HepG2 (cell line): ENCODE data around the gene A3GALT2. TPM values are rescaled to one million over a fixed set of nuclear protein-coding genes. Genes with fewer than 3 reads are reported as not detected.

Experiments
- DMTF1 ChIP-seq: sonication (generic); formaldehyde crosslinking; IDR thresholded peaks from 2 replicates; pipeline ENCODE4 v1.4.0; 2020; ENCODE audit warnings: mild to moderate bottlenecking, missing genetic modification reagents
- FOXO1 ChIP-seq: sonication (generic); formaldehyde crosslinking; IDR thresholded peaks from 2 replicates; pipeline ENCODE4 v1.4.0; 2020; ENCODE audit warnings: missing genetic modification reagents
- HNRNPK ChIP-seq: fragments of 200-400 bp; formaldehyde crosslinking; IDR thresholded peaks from 2 replicates; pipeline ENCODE4 v1.6.1; 2018; ENCODE audit warnings: low read length, low read depth, moderate library complexity, mild to moderate bottlenecking; ENCODE audit not compliant: poor library complexity, severe bottlenecking
- NFAT5 ChIP-seq: sonication (generic); formaldehyde crosslinking; IDR thresholded peaks from 2 replicates; pipeline ENCODE4 v1.4.0; 2020; ENCODE audit warnings: missing genetic modification reagents
- PRDM4 ChIP-seq: sonication (generic); formaldehyde crosslinking; IDR thresholded peaks from 2 replicates; pipeline ENCODE4 v1.9.0; 2021; ENCODE audit warnings: missing genetic modification reagents, borderline replicate concordance
- ZBTB33 ChIP-seq: sonication (generic); formaldehyde crosslinking; IDR thresholded peaks from 2 replicates; pipeline ENCODE4 v1.4.0; 2020; ENCODE audit warnings: missing genetic modification reagents
- ZNF142 ChIP-seq: sonication (generic); formaldehyde crosslinking; IDR thresholded peaks from 2 replicates; pipeline ENCODE4 v1.4.0; 2020; ENCODE audit warnings: missing genetic modification reagents
- ZNF550 ChIP-seq: sonication (generic); formaldehyde crosslinking; IDR thresholded peaks from 2 replicates; pipeline ENCODE4 v1.4.0; 2020; ENCODE audit warnings: mild to moderate bottlenecking, missing genetic modification reagents, borderline replicate concordance
- polyA plus RNA-seq, 8 experiments: library from polyadenylated mRNA; depleted of rRNA in 3 of 8; stranded (reverse) in 7 of 8; unstranded in 1 of 8; fragments of >200 nt; fragmentation: Illumina TruSeq in 4 of 8; extraction: Trizol in 4 of 8; gene quantifications; 2 replicates each; pipeline versions ENCODE4 v1.2.1 to v1.2.3, GENCODE V29; 2011 to 2016; ENCODE audit warnings: low read depth in 4 of 8, missing spikeins in 1 of 8, mixed read lengths in 1 of 8; ENCODE audit not compliant: insufficient read depth in 1 of 8
- total RNA-seq, 5 experiments: library from RNA; depleted of rRNA; stranded (reverse); fragments of >200 nt; fragmentation: Illumina TruSeq; extraction: Trizol; gene quantifications; 2 replicates each; pipeline ENCODE4 v1.2.3, GENCODE V29; 2016; ENCODE audit warnings: low read depth in 1 of 5

A3GALT2 gene
- total and polyA plus RNA-seq, 2 of the 13 experiments (the other 11 are each of a cell fraction or from before 2014, with no cell fraction given): not detected

GRCh38 chr1:33349081-33349759 lies 28.3 kb upstream of the A3GALT2 start (continued):
- TF ChIP-seq NFAT5 (CRISPR knock-in tag): peak; percentile 43; the same call in 1 of the 2 replicates
- peak; percentile 65 for TF ChIP-seq HNRNPK
- TF ChIP-seq DMTF1 (CRISPR knock-in tag): no peak
- no peak for TF ChIP-seq ZNF550 (CRISPR knock-in tag)
- TF ChIP-seq PRDM4 (CRISPR knock-in tag): no peak
- TF ChIP-seq ZBTB33 (CRISPR knock-in tag): no peak
- TF ChIP-seq ZNF142 (CRISPR knock-in tag): peak; percentile 48; the same call in 1 of the 2 replicates
- no peak for TF ChIP-seq FOXO1 (CRISPR knock-in tag)
